ENCODE data around the gene LTV1.
"Not testable (repeated sequence)": the region's sequence is repeated elsewhere in the genome, so short reads cannot be mapped to it uniquely, and the experiment has no call there.

LTV1 gene

DNA sequence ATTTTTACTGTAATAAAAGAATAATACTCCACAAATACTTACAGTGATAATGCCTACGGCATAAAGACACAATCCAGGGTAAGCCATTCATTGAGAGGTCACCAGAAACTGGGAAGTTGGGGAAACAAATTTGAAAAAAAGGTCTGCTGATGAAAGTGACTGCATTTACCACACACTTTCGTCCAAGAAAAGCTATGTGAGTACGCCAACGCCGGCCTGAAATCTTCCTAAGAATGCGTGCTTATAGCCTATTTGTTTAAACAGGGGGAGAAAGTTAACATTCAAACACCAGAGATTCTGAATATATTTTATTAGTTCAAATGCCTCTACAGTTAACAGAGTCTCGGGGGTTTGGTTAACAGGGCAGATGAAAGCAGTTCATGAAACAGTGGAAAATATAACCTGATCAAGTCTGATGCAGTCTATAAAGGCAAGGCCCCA lies 657 bp upstream of the LTV1 start:
- no peak for DNase-seq (ENCODE audit: low spot score)

DNA sequence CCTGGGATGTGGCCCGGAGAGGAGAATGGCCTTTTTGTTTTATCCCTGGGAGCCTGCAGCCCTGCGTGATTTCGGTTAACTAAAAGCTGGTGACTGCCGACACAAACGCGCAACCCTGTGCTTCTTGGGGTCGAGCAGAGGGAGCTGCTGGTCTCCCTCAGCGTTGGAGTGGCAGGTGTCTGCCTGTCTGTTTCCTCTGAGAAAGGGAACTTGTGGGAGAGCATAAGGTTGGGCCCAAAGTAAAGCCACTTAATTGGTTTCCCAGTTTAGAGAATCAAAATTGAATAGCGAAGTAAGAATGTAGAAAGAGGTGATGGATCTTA lies 500 bp downstream of the LTV1 start:
- no peak for DNase-seq (ENCODE audit: low spot score)

DNA sequence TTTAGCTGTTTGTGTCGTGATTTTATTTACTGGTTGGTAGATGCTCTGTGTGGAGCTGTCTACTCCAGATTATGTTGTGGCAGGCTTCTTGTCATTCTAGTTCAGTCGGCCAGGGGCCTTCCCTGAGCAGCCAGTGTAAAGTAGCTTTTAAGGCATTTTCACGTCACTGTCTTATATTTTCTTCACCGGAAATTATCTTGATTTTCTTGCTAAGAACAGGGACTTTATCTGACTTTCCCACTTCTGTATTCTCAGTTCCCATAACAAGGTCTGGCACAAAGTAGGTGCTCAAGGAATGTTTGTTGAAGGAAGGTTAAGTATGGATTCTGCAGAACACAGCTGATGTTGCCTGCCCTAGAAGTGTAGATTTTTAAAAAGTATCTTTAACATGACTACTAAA lies 868 bp downstream of the LTV1 start:
- no peak for DNase-seq (ENCODE audit: low spot score)

DNA sequence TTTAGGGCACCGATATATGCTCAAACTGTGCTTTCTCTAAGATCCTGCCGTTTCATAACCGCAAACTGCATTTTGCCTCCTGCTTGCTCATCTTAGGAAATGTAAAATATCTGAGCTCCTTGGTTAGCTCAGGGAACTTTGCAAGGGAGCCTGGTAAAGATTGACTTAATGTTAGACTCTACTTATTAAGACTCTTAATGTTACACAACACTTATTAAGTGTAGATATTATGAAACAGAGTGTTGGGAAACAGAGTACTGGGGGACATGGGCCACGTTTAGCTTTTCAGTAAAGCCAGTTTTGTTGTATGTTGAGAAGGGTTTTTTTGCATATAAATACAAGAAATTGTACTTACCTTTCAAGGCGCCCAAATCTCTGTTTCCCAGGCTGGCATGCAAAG lies 1.9 kb downstream of the LTV1 start:
- no peak for DNase-seq (ENCODE audit: low spot score)

DNA sequence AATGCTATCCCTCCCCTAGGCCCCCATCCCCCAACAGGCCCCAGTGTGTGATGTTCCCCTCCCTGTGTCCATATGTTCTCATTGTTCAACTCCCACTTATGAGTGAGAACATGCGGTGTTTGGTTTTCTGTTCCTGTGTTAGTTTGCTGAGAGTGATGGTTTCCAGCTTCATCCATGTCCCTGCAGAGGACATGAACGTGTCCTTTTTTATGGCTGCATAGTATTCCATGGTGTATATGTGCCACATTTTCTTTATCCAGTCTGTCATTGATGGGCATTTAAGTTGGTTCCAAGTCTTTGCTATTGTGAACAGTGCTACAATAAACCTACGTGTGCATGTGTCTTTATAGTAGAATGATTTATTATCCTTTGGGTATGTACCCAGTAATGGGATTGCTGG lies 8.6 kb downstream of the LTV1 start:
- DNase-seq (ENCODE audit: low spot score), result not testable (repeated sequence)

DNA sequence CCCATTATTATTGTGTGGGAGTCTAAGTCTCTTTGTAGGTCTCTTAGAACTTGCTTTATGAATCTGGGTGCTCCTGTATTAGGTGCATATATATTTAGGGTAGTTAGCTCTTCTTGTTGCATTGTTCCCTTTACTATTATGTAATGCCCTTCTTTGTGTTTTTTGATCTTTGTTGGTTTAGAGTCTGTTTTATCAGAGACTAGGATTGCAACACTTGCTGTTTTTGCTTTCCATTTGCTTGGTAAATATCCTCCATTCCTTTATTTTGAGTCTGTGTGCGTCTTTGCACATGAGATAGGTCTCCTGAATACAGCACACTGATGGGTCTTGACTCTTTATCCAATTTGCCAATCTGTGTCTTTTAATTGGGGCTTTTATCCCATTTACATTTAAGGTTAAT lies 11.9 kb downstream of the LTV1 start:
- not testable (repeated sequence) for DNase-seq (ENCODE audit: low spot score)

DNA sequence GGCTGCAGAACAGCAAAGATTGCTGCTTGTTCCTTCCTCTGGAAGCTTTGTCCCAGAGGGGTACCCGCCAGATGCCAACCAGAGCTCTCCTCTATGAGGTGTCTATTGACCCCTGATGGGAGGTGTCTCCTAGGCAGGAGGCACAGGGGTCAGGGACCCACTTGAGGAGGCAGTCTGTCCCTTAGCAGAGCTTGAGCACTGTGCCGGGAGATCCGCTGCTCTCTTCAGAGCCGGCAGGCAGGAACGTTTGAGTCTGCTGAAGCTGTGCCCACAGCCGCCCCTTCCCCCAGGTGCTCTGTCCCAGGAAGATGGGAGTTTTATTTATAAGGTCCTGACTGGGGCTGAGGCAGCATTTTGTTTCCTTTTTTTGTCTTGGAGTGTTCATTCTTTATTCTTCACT lies 13.6 kb downstream of the LTV1 start:
- DNase-seq (ENCODE audit: low spot score), result not testable (repeated sequence)

DNA sequence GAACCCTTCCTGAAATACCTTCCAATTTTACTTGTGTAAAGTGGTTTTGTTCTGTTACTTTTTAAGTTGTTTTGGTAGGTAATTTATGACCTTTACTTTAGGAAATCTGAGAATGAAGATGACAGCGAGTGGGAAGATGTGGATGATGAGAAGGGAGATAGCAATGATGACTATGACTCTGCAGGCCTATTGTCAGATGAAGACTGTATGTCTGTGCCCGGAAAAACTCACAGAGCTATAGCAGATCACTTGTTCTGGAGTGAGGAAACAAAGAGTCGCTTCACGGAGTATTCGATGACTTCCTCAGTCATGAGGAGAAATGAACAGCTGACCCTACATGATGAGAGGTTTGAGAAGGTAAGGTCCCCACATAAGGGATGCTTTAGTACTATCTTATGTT lies 14.5 kb downstream of the LTV1 start:
- DNase-seq (ENCODE audit: low spot score), result no peak

DNA sequence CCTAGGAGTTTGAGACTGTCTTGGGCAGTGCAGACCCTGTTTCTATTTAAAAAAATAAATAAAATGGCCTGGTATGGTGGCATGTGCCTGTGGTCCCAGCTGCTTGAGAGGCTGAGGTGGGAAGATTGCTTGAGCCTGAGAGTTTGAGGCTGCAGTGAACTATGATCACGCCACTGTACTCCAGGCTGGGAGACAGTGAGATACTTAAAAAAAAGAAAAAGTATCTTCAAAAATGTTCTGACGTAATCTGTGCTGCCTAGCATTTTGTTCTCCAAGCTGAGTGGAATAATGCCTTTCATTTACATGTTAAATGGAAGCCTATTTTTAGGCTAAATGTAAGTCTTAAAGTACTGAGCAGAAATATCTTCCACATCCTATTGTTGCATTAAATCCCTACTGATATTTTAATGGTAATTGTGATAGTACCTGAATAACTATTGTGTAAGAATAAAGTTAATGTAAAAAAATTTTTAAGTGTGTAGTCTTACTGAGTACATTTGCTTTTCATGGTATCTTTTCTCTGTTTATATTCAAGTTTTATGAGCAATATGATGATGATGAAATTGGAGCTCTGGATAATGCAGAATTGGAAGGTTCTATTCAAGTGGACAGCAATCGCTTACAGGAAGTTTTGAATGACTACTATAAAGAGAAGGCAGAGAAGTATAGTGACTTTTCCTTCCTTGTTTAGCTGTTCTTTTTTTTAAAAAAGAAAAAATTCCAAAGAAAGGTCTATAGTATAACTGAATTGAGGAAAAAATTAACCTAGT lies 16.9 kb downstream of the LTV1 start:
- DNase-seq (ENCODE audit: low spot score), result no peak

DNA sequence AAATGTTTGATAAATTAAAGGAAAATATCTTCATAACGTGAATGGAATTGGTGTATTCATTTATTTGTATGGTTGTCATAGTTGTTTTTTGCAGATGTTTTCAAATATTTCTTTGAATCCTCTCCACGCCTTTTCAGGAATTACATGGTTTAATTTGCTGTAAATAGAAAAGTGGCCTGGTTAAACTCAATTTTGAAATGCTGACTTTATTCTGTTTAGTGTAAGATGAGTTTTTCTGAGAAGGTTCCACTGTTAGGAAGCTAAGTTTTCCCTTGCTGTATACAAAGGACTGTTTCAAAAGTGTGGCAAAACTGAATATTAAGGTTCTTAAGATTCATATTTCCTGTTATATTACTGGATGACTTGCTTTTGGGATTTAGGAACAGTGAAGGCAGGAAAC lies 20.6 kb downstream of the LTV1 start:
- DNase-seq (ENCODE audit: low spot score), result no peak

DNA sequence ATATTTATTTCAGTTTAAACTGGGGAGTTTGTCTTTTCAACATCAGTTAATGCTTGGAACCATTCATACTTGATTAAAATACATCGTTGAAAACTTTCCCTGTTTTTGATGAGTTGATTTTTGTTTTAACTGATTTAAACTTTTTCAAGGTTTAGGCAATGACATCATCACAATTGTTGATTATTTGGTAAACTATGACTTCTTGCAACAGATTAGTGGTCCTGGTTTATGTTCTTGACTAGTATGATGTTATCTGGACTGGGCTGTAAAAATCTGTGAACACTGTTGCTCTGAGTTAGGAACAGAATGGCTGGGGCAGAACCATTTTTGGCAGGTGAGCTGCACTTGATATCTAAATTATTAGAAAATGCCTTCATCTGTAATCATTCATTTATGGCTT lies 21.1 kb downstream of the LTV1 start, which contains the start of gene ZC2HC1B:
ZC2HC1B (plus strand) TSS at position 241 of the 400 bp plus-strand sequence; CDS start at position 307, 66 bp downstream.
- DNase-seq (ENCODE audit: low spot score), result no peak

DNA sequence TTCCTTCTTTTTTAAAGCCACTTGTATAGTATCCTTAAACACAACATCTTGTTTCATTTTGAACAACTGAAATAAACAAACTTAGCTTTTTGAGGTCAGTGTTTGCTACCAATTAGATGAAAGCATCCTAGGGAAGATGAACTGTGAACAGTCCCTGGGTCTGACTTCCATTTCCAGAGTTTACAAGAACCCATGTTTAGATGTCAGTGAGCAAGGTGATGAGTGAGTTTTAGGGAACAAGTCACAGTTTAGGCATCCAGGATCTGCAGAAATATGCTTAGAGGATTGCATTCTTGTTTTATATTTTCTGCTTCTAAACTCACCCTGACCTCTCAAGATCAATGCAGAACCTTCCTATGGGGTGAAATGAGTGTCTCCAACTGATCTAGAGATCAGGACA lies 24.1 kb downstream of the LTV1 start:
- DNase-seq (ENCODE audit: low spot score), result no peak

DNA sequence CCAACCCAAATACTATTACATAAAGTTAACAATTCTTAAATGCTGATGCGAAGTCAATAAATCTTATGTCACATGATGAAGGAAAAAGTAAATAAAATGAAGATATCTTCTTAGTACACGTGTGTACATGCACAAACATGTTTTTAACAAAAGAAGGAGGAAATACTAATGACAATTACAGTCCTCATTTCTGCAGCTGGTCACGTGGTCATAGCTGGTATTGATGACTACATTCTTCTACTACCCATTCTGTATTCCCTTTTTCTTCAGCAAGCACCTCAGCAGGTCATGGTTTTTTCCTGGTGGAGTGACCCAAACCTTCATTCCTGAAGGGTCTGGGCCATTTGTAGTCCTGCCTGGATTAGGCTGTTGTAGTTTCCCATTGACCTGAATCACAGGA lies 25.7 kb downstream of the LTV1 start:
- DNase-seq (ENCODE audit: low spot score), result not testable (repeated sequence)

DNA sequence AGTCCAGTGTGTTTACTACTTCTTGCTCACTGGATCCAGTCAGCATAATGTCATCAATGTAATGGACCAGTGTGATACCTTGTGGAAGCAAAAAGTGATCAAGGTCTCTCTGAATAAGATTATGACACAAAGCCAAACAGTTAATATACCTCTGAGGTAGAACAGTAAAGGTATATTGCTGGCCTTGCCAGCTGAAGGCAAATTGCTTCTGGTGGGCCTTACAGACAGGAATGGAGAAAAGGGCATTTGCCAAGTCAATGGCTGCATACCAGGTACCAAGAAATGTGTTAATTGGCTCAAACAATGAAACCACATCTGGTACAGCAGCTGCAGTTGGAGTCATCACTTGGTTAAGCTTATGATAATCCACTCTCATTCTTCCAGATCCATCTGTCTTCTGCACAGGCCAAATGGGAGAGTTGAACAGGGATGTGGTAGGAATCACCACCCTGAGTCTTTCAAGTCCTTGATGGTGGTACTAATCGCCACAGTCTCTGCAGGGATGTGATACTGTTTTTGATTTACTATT lies 28.1 kb downstream of the LTV1 start:
- DNase-seq (ENCODE audit: low spot score), result not testable (repeated sequence)

DNA sequence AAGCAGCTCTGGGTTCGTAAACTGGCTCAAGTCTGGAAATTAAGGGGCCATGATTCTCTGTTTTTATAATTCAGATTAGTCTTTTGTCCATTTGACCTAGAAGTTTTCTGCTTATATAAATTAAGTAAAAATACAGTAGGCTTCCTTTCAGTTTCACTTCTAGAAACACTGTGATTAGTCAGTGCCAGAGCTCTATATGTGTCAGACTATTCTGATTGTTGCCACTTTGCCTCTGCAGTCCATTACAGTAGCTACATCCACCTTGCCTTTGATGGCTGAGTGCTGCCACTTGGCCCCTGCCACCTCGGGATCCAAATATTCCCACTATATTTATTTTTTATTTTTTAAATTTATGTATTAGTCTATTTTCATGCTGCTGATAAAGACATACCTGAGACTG lies 29.1 kb downstream of the LTV1 start:
- DNase-seq (ENCODE audit: low spot score), result no peak

DNA sequence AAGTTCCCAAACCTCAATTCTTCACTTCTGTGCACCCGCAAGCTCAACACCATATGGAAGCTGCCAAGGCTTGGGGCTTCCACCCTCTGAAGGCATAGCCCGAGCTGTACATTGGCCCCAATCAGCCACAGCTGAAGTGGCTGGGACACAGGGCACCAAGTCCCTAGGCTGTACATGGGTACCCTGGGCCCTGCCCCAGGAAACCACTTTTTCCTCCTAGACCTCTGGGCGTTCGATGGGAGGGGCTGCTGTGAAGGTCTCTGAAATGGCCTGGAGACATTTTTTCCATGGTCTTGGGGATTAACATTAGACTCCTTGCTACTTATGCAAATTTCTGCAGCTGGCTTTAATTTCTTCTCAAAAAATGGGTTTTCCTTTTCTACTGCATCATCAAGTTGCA lies 30.5 kb downstream of the LTV1 start:
- not testable (repeated sequence) for DNase-seq (ENCODE audit: low spot score)

DNA sequence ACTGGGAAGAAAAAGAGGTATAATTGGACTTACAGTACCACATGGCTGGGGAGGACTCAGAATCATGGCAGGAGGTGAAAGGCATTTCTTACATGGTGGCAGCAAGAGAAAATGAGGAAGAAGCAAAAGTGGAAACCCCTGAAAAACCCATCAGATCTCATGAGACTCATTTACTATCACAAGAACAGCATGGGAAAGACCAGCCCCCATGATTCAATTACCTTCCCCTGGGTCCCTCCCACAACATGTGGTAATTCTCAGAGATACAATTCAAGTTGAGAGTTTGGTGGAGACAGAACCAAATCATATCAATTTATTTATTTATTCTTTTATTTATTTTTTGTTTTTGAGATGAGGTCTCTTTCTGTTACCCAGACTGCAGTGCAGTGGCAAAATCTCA lies 31.4 kb downstream of the LTV1 start:
- DNase-seq (ENCODE audit: low spot score), result not testable (repeated sequence)

DNA sequence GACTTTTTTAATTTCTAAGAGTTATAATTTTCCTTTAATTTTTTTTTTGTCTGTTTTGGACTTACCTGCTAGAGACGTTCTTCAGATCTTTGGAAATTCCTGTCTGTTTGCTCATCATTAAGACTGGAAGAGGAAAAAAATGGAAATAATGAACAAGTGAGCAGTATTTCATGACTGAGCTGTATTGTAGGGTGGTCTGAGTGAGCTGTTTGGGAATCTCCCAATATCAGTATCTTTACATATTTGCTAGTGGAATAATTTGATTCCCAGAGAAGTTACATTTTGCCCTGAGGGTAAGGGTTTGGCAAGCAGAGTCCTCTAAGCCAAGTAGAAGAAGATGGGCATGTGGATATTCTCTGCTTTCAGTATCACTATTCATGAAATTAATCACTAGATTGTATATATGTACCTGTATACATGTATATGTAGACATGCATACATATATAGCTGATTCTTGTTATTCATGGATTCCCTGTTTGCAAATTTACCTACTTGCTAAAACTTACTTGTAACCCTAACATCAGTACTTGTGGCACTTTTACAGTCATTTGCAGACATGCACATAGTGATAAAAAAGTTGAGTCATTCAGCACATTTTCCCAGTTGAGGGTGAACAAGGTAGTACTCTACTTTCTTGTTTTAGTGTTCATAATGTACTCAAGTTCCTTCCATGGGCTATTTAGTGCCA lies 34.6 kb downstream of the LTV1 start:
- no peak for DNase-seq (ENCODE audit: low spot score)

DNA sequence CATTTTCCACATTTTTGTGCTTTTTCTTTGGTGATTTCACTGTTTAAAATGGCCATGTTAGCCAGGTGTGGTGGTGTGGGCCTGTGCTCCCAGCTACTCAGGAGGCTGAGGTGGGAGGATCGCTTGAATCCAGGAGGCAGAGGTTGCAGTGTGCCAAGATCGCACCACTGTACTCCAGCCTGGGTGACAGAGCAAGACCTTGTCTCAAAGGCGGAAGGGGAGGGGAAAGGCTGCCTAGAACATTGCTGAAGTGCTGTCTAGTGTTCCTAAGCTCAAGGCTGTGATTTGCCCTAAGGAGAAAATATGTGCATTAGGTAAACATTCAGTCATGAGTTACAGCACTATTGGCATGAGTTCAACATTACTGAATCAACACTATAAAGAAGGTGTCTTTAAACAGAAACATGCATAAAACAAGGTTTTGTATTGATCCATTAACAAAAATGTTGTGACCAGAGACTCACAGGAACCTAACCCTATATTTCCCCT lies 35.2 kb downstream of the LTV1 start:
- DNase-seq (ENCODE audit: low spot score), result no peak

DNA sequence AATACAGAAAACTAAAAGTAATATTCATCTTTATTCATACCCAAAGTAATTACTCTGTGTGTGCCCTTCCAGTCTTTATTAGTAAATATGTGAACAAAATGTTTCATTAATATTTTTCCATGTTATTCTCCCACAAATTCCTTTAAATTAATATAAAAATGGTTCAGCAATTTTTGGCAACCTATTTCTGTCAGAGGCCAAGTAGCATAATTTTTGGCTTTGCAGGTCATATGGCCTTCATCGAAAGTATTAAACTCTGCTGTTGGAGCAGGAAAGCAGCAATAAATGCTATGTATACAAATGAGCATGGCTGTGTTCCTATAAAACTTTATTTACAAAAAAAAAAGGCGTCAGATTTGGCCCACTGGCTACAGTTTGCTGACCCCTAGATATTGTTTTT lies 37.3 kb downstream of the LTV1 start:
- no peak for DNase-seq (ENCODE audit: low spot score)

DNA sequence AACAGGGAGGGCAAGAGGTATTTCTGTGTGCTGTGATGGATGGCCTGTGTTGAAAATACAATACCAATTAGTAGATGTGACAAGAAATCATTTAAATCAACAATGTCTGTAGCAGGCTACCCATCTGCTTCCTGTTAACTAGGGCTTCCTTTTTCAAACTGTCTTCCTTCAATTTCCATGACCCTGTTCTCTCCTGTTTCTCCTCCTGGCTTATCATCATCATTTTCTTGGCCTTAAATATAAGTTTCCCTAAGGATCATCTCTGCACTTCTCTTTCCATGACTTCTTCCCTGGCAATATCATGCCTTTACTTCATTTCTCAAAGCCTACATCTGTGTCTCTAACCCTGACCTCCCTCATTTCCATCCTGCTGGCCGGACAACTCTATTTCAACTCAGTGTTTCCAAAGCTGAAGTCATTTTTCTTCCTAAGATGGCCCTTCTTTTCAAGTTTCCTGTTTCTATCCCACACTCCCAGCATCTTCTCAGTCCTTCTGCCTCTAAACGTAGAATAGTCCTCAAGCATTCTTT lies 39.3 kb downstream of the LTV1 start:
- DNase-seq (ENCODE audit: low spot score), result no peak

DNA sequence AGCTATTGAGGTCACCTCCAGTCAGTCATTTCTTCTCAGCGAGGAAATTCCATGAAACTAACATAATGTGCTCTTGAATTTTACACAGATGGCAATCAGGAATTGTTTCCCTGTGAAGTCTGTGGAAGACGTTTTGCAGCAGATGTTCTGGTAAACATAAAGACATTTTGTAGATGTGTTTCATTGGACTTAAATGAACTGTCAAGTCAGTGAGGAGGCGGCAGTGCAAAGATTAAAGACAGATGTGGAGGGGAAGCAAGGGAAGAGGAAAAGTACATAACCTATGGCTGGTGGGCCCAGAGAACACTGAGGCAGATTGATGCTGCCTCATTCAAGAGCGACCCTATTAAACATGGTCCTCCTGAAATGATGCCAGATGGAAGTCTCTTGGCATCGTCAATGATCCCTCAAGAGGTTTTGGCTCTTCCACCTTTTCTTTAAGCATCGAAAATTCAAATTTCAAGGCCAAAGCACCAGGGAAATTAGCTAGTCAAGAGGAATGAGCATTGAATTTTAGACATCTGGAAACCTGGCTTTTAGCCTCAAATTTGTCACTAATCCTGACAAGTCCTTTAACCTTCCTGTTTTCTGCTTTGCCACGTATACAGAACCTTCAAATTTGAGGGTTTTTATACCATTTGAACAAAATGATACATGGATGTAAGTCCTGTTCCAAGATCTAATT lies 41.2 kb downstream of the LTV1 start:
- no peak for DNase-seq (ENCODE audit: low spot score)

Measured in iPS-NIHi11 (cell line).